Breast epithelium (tissue), 3 donors: ENCODE measurements around the gene WSB1.

Experiments
- CTCF ChIP-seq, 3 donors: fragments of 450-650 bp; IDR thresholded peaks; one replicate each; pipeline ENCODE4 v1.5.1; 2016 to 2017; ENCODE audit warnings: antibody characterized with exemption in 3 of 3, mild to moderate bottlenecking in 3 of 3, moderate library complexity in 3 of 3
- POLR2A ChIP-seq: fragments of 450-650 bp; IDR thresholded peaks from one replicate; pipeline ENCODE4 v1.6.1; 2016; ENCODE audit warnings: antibody characterized with exemption, mild to moderate bottlenecking, moderate library complexity

- TF ChIP-seq CTCF (IDR thresholded peaks at IDR 0.05) (no peak), POLR2A (no peak)
Measured at GRCh38 chr17:27323538-27324215, 29.8 kb downstream of the WSB1 start.
